WTC11 (cell line): Measurements from ENCODE around the gene LRP10.

Experiments used
- ATF3 ChIP-seq: sonication (generic); formaldehyde crosslinking; conservative IDR thresholded peaks from 2 replicates; pipeline ENCODE4 v1.8.1; 2022; ENCODE audit warnings: mild to moderate bottlenecking, missing genetic modification reagents
- CREM ChIP-seq: sonication (generic); formaldehyde crosslinking; IDR thresholded peaks from 2 replicates; pipeline ENCODE4 v1.8.1; 2022; ENCODE audit warnings: mild to moderate bottlenecking, missing genetic modification reagents, moderate library complexity
- CTCF ChIP-seq: fragments of 200-600 bp; IDR thresholded peaks from 2 replicates; pipeline ENCODE4 v1.8.0; 2022; ENCODE audit warnings: antibody characterized with exemption
- TCF7 ChIP-seq: sonication (generic); formaldehyde crosslinking; IDR thresholded peaks from 2 replicates; pipeline ENCODE4 v1.8.0; 2022; ENCODE audit warnings: mild to moderate bottlenecking, low read depth, missing genetic modification reagents, moderate library complexity
- TF ChIP-seq, protein P1 (sequence below): sonication (generic); formaldehyde crosslinking; IDR thresholded peaks from 2 replicates; pipeline ENCODE4 v1.8.0; 2022; ENCODE audit warnings: mild to moderate bottlenecking, missing genetic modification reagents
- TF ChIP-seq, protein P2 (sequence below): fragments of 250-450 bp; sonication (Bioruptor Pico); IDR thresholded peaks from 2 replicates; pipeline ENCODE4 v1.9.0; 2021; ENCODE audit warnings: moderate library complexity, mild to moderate bottlenecking, inconsistent platforms, borderline replicate concordance

DNA sequence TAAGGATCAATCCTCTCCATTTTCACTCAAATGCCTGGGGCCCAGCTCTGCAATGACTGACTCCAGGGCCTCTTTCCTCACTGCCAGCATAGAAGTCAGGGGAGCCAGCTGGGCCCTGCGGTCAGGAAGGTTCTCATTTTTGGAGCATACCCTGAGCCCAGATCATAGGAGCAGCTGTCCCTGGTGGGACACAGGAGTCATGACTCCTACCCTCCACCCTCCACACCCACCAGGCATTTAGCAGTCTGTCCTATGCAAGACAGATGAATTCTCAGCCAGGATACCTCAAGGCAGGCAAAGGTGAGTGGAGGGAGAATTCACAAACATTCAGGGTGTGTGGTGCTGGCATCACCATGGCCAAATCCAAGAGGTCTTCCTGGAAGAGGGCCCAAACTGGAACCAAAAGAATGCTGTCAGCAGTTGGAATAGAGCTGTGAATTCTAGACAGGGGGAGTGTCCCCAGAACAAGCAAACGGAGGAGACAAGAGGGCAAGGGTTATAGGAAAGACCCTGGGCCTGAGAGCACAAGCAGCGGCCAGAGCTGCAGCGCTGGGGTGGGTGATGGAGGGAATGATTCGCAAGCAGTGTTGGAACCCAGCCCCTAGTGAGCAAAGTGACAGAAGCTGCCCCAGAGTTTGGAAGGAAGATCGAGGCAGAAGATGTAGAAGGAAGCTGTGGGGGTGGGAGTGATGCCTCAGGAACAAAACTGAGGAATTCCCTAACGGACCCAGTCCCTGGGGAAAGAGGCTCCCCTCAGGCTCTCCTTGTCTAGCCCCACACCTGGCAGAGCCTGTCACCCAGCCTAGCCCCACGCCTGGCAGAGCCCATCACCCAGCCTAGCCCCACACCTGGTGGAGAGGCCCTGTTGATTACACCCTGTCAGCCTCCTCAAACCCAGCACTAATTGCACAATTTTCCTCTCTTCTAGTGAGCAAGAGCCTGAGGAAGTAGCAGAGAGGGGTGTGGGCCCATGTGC, 7.0 kb downstream of the LRP10 start:
- TF ChIP-seq CTCF (no peak), TCF7 (no peak), CREM (CRISPR knock-in tag) (no peak), ATF3 (CRISPR knock-in tag) (no peak)
- TF ChIP-seq, protein P1, sequence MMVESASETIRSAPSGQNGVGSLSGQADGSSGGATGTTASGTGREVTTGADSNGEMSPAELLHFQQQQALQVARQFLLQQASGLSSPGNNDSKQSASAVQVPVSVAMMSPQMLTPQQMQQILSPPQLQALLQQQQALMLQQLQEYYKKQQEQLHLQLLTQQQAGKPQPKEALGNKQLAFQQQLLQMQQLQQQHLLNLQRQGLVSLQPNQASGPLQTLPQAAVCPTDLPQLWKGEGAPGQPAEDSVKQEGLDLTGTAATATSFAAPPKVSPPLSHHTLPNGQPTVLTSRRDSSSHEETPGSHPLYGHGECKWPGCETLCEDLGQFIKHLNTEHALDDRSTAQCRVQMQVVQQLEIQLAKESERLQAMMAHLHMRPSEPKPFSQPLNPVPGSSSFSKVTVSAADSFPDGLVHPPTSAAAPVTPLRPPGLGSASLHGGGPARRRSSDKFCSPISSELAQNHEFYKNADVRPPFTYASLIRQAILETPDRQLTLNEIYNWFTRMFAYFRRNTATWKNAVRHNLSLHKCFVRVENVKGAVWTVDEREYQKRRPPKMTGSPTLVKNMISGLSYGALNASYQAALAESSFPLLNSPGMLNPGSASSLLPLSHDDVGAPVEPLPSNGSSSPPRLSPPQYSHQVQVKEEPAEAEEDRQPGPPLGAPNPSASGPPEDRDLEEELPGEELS (CRISPR knock-in tag) = no peak
- TF ChIP-seq, protein P2, sequence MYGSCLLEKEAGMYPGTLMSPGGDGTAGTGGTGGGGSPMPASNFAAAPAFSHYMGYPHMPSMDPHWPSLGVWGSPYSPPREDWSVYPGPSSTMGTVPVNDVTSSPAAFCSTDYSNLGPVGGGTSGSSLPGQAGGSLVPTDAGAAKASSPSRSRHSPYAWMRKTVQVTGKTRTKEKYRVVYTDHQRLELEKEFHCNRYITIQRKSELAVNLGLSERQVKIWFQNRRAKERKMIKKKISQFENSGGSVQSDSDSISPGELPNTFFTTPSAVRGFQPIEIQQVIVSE (CRISPR knock-in tag) = no peak
